ENCODE results near the gene GPS2.

DNA sequence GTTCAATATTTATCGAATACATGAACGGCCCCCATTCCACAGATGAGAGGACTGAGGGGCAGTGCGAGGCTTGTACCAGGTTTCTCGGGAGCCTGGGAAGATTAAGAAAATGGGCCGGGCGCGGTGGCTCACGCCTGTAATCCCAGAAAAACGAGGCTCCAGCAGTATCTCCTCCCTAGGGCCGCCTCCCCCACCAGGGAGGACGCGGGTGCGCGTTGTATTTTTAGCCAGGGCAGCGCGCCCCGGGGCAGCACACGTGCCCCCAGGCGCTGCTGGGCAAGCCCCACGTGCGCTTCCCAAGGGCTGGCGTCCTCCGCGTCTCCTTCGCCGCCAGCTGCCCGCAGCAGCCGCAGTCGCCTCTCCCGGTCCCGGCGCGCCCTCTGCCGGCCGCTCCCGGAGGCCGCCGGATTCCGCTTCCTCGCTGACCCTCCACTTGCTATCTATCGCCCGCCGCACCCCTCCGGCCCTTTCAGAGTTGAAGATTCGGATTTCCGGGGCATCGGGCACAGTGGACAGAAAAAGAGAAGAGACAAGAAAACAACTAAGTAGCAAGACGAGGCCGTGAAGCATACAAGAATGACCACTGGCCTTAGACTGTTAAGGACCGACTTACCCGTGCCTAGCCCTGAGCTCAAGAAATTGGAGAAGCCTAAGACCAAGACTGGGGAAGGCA is 18.8 kb downstream of the GPS2 start:
- no peak for TF ChIP-seq POLR2A (IDR thresholded peaks at IDR 0.05)
- TF ChIP-seq, protein P1, sequence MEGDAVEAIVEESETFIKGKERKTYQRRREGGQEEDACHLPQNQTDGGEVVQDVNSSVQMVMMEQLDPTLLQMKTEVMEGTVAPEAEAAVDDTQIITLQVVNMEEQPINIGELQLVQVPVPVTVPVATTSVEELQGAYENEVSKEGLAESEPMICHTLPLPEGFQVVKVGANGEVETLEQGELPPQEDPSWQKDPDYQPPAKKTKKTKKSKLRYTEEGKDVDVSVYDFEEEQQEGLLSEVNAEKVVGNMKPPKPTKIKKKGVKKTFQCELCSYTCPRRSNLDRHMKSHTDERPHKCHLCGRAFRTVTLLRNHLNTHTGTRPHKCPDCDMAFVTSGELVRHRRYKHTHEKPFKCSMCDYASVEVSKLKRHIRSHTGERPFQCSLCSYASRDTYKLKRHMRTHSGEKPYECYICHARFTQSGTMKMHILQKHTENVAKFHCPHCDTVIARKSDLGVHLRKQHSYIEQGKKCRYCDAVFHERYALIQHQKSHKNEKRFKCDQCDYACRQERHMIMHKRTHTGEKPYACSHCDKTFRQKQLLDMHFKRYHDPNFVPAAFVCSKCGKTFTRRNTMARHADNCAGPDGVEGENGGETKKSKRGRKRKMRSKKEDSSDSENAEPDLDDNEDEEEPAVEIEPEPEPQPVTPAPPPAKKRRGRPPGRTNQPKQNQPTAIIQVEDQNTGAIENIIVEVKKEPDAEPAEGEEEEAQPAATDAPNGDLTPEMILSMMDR (IDR thresholded peaks at IDR 0.05): peak; percentile 96 to 97 (median 96)
